DND-41 (cell line): ENCODE data around the gene FRMD3.

Experiments
- ATAC-seq: fragments of 200-7000 bp; cut with Tn5 transposase; 3 replicates; pipeline ENCODE4 v1.9.1; 2021; ENCODE audit warnings: low read depth; ENCODE audit not compliant: insufficient read depth
- DNase-seq: peaks from one replicate; pipeline ENCODE4 v3.0.0-alpha.2; 2020
- H2AFZ ChIP-seq: 2 replicates; pipeline ENCODE4 v1.6.0; 2012; ENCODE audit warnings: low read depth, low read length
- H3K27ac ChIP-seq: 2 replicates; pipeline ENCODE4 v1.5.1; 2012; ENCODE audit warnings: low read length, inconsistent platforms
- H3K27me3 ChIP-seq: fragments of 200-600 bp; sonication (generic); 2 replicates; pipeline ENCODE4 v1.6.0; 2012; ENCODE audit warnings: low read length, mild to moderate bottlenecking, inconsistent platforms; ENCODE audit not compliant: insufficient read depth, poor library complexity
- H3K36me3 ChIP-seq: 2 replicates; pipeline ENCODE4 v1.5.1; 2012; ENCODE audit warnings: low read length, inconsistent platforms; ENCODE audit not compliant: insufficient read depth
- H3K4me1 ChIP-seq: 2 replicates; pipeline ENCODE4 v1.5.1; 2012; ENCODE audit warnings: mild to moderate bottlenecking, low read length; ENCODE audit not compliant: insufficient read depth
- H3K4me2 ChIP-seq: 2 replicates; pipeline ENCODE4 v1.6.0; 2012; ENCODE audit warnings: mild to moderate bottlenecking, moderate library complexity, low read length, inconsistent platforms; ENCODE audit not compliant: insufficient read depth
- H3K4me3 ChIP-seq, 2 experiments: fragments of 200-600 bp in 1 of 2; shearing (Covaris generic) in 1 of 2; 2 replicates each; pipeline ENCODE4 v1.5.1; 2012 to 2016; ENCODE audit warnings: inconsistent platforms in 2 of 2, low read length in 2 of 2, mild to moderate bottlenecking in 2 of 2, low read depth in 1 of 2, moderate library complexity in 1 of 2
- H3K79me2 ChIP-seq: 2 replicates; pipeline ENCODE4 v1.6.0; 2012; ENCODE audit warnings: low read length, inconsistent platforms; ENCODE audit not compliant: insufficient read depth
- H3K9ac ChIP-seq: 2 replicates; pipeline ENCODE4 v1.6.0; 2012; ENCODE audit warnings: low read depth, mild to moderate bottlenecking, inconsistent platforms, low read length, moderate library complexity
- H3K9me3 ChIP-seq: 2 replicates; pipeline ENCODE4 v1.5.1; 2012; ENCODE audit warnings: low read length, moderate library complexity, mild to moderate bottlenecking, inconsistent platforms; ENCODE audit not compliant: insufficient read depth, severe bottlenecking
- H4K20me1 ChIP-seq: 2 replicates; pipeline ENCODE4 v1.6.0; 2012; ENCODE audit warnings: low read length; ENCODE audit not compliant: insufficient read depth
- CTCF ChIP-seq: IDR thresholded peaks from 2 replicates; pipeline ENCODE4 v1.5.1; 2012; ENCODE audit warnings: borderline replicate concordance, low read length, moderate library complexity, mild to moderate bottlenecking; ENCODE audit not compliant: poor library complexity, severe bottlenecking; ENCODE audit errors: extremely low read depth
- EZH2 ChIP-seq: IDR thresholded peaks from 3 replicates; pipeline ENCODE4 v1.6.1; 2012; ENCODE audit warnings: borderline replicate concordance, low read depth, mild to moderate bottlenecking, moderate library complexity, low read length, inconsistent platforms; ENCODE audit not compliant: severe bottlenecking

FRMD3 gene

GRCh38 chr9:83582029-83582428 lies 43.8 kb upstream of the FRMD3 start:
- DNase-seq, result no peak
- Histone ChIP-seq H3K27ac (no peak overlapping the region), H2AFZ (no peak overlapping the region), H3K4me2 (no peak overlapping the region), H3K4me1 (no peaks in the 10 kb centered on the region), H3K9ac (no peak overlapping the region), H3K4me3 (no peak overlapping the region), H3K9me3 (no peaks in the 10 kb centered on the region), H3K27me3 (no peaks in the 10 kb centered on the region), H3K36me3 (no peaks in the 10 kb centered on the region), H3K79me2 (no peaks in the 10 kb centered on the region), H4K20me1 (no peaks in the 10 kb centered on the region)
- no peak for TF ChIP-seq EZH2
- TF ChIP-seq CTCF, result no peak
- no peak for ATAC-seq

GRCh38 chr9:83574482-83574881 lies 36.3 kb upstream of the FRMD3 start:
- Histone ChIP-seq H3K9ac (no peak overlapping the region), H3K4me3 (no peak overlapping the region), H3K36me3 (no peaks in the 10 kb centered on the region), H3K79me2 (no peaks in the 10 kb centered on the region), H3K27me3 (no peaks in the 10 kb centered on the region), H3K27ac (no peak overlapping the region), H3K4me1 (peaks cover 7% of the 10 kb centered on the region; the same call in 1 of the 2 replicates), H2AFZ (no peak overlapping the region), H4K20me1 (no peaks in the 10 kb centered on the region), H3K9me3 (no peaks in the 10 kb centered on the region), H3K4me2 (no peak overlapping the region)
- no peak for TF ChIP-seq CTCF
- ATAC-seq (no peak), DNase-seq (no peak)

GRCh38 chr9:83572524-83572923 lies 34.3 kb upstream of the FRMD3 start:
- Histone ChIP-seq H3K27me3 (no peaks in the 10 kb centered on the region), H3K9me3 (no peaks in the 10 kb centered on the region), H3K4me3 (no peak overlapping the region), H3K4me1 (peaks cover 7% of the 10 kb centered on the region; the same call in 1 of the 2 replicates), H3K9ac (no peak overlapping the region), H2AFZ (no peak overlapping the region; the same call in 1 of the 2 replicates), H3K4me2 (no peak overlapping the region), H3K79me2 (no peaks in the 10 kb centered on the region), H3K36me3 (no peaks in the 10 kb centered on the region), H3K27ac (no peak overlapping the region), H4K20me1 (no peaks in the 10 kb centered on the region)
- ATAC-seq (peak; percentile 63; the same call in 2 of the 3 replicates), DNase-seq (peak; percentile 15)
- TF ChIP-seq CTCF (no peak), EZH2 (no peak)

DNA sequence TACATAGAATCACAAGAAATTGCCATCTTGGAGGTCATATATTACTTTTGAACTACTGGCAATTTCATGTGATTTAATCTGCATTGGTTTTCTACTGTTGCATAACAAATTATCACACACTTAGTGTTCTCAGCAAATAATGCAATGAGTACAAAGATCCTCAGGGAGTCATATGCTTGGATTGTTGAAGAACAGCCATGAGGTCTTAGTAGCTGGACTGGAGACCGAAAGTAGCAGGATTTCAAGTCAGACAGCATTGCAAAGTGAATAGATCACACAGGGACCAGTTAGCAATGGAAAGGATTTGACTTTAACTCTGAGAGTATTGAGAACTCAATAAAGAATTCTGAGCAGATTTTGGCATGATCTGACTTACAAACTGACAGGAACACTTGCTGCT lies 32.2 kb upstream of the FRMD3 start:
- no peak for TF ChIP-seq CTCF
- ATAC-seq, result no peak
- Histone ChIP-seq H3K27ac (no peak overlapping the region), H3K79me2 (no peaks in the 10 kb centered on the region), H3K27me3 (no peaks in the 10 kb centered on the region), H3K36me3 (no peaks in the 10 kb centered on the region), H3K4me2 (no peak overlapping the region), H3K4me1 (peaks cover 7% of the 10 kb centered on the region; the same call in 1 of the 2 replicates), H3K4me3 (no peak overlapping the region), H4K20me1 (no peaks in the 10 kb centered on the region), H2AFZ (no peak overlapping the region), H3K9me3 (no peaks in the 10 kb centered on the region), H3K9ac (no peak overlapping the region)
- DNase-seq, result no peak
